GM13976 (cell line): Measurements from ENCODE around the gene CCDC83.

ENCODE experiments used
- DNase-seq: peaks from one replicate; pipeline ENCODE4 v3.0.0; 2012; ENCODE audit warnings: low spot score
- CTCF ChIP-seq: IDR thresholded peaks from 2 replicates; pipeline ENCODE4 v1.5.1; 2012; ENCODE audit warnings: borderline replicate concordance, mild to moderate bottlenecking; ENCODE audit not compliant: insufficient read depth; ENCODE audit errors: extremely low read depth, missing control alignments, control extremely low read depth
- in situ Hi-C: fragments of 300-500 bp; cut with MboI; formaldehyde crosslinking; loops from one replicate; pipeline ENCODE4 v1.12.0; 2022; ENCODE audit warnings: low sequenced_read_pairs, mixed read lengths, inconsistent platforms; ENCODE audit not compliant: unreplicated experiment

Gene CCDC83

DNA sequence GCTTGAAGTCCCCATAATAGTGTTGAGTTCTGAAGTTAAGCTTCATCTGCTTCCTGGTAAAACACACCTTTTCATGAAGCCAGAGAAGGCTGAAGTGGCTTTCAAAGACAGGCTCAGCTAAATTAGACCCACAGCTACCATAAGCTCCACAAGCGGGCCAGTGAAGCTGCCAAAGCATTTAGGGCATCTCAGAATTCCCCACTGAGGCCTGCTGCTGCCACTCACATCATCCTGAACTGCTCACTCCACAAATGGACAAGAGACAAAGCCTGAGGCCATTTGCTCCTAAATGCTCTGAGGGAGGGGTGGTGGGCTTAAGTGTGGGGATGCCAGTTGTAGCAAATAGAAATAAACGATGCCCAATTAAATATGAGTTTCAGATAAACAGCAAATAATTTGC lies 14.6 kb downstream of the CCDC83 start:
- in situ Hi-C loops = loop anchor here (25.0 kb wide), 1 partner anchor 943 kb away; the partner anchor contains the start of gene PRSS23
- no peak for TF ChIP-seq CTCF
- DNase-seq = no peak

GRCh38 chr11:85874265-85874664 lies 19.1 kb downstream of the CCDC83 start:
- TF ChIP-seq CTCF = no peak
- in situ Hi-C loops = loop anchor here (25.0 kb wide), 1 partner anchor 938 kb away; the partner anchor contains the start of gene PRSS23

GRCh38 chr11:85875505-85875904 lies 20.3 kb downstream of the CCDC83 start:
- DNase-seq = no peak
- no peak for TF ChIP-seq CTCF
- in situ Hi-C loops = no loop called here

More at GRCh38 chr11:85874265-85874664, 19.1 kb downstream of the CCDC83 start:
- DNase-seq = no peak

DNA sequence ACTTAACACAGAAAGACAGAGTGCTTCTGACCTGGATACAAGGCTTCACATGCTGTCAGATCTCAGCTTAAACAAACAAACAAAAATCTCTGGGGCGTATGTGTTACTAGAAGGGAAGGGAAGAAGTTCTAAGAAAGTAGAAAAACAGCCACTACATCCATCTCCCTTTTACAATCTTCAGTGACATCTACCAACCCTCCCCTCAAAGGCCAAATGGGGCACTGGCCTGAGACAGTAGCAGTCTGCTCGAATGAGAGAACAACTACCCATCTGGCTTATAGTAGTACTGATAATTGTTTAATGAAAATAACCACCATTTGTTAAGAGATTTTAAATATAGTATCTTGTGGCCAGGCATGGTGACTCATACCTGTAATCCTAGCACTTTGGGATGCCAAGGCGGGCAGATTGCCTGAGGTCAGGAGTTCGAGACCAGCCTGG lies 29.4 kb downstream of the CCDC83 start:
- DNase-seq = no peak
- no peak for TF ChIP-seq CTCF
- in situ Hi-C loops = no loop called here

GRCh38 chr11:85886089-85887056 lies 31.2 kb downstream of the CCDC83 start:
- TF ChIP-seq CTCF = no peak
- in situ Hi-C loops = no loop called here
- DNase-seq = no peak

- TF ChIP-seq CTCF = no peak
- in situ Hi-C loops = no loop called here
- DNase-seq = no peak
These were observed 33.9 kb downstream of the CCDC83 start for GRCh38 chr11:85889108-85889507.
